HEK293 (cell line): Measurements from ENCODE around the gene CORO2B.

Source experiments
- CTCF ChIP-seq: fragments of 450-650 bp; formaldehyde crosslinking; IDR thresholded peaks from 2 replicates; pipeline ENCODE4 v1.5.1; 2016; ENCODE audit warnings: missing biosample characterization, missing genetic modification characterization
- ZFP3 ChIP-seq: fragments of 450-650 bp; formaldehyde crosslinking; IDR thresholded peaks from 2 replicates; pipeline ENCODE4 v1.5.1; 2016; ENCODE audit warnings: low read depth, missing biosample characterization, missing genetic modification characterization
- ZNF214 ChIP-seq: fragments of 450-650 bp; formaldehyde crosslinking; IDR thresholded peaks from 2 replicates; pipeline ENCODE4 v1.5.1; 2017; ENCODE audit warnings: missing biosample characterization, mild to moderate bottlenecking, missing genetic modification characterization, borderline replicate concordance
- ZNF248 ChIP-seq: fragments of 450-650 bp; formaldehyde crosslinking; IDR thresholded peaks from 2 replicates; pipeline ENCODE4 v1.5.1; 2017; ENCODE audit warnings: missing biosample characterization, missing genetic modification characterization
- ZNF274 ChIP-seq, 2 experiments: fragments of 200-500 bp in 1 of 2; fragments of 450-650 bp in 1 of 2; sonication (Bioruptor generic) in 1 of 2; formaldehyde crosslinking in 1 of 2; IDR thresholded peaks; 2 replicates each; pipeline versions ENCODE4 v1.5.1 to v1.6.1; 2014 to 2016; ENCODE audit warnings: borderline replicate concordance in 1 of 2, inconsistent platforms in 1 of 2, low read length in 1 of 2, missing biosample characterization in 1 of 2, missing genetic modification characterization in 1 of 2
- ZNF416 ChIP-seq: fragments of 450-650 bp; formaldehyde crosslinking; IDR thresholded peaks from 2 replicates; pipeline ENCODE4 v1.5.1; 2016; ENCODE audit warnings: missing biosample characterization, missing genetic modification characterization
- ZNF426 ChIP-seq: fragments of 450-650 bp; formaldehyde crosslinking; IDR thresholded peaks from 2 replicates; pipeline ENCODE4 v1.5.1; 2017; ENCODE audit warnings: missing biosample characterization, missing genetic modification characterization, mild to moderate bottlenecking, inconsistent platforms, moderate library complexity
- ZNF76 ChIP-seq: fragments of 450-650 bp; formaldehyde crosslinking; IDR thresholded peaks from 2 replicates; pipeline ENCODE4; 2016; ENCODE audit warnings: low read depth, missing biosample characterization, missing genetic modification characterization, borderline replicate concordance
- TF ChIP-seq, protein P1 (sequence below): fragments of 450-650 bp; formaldehyde crosslinking; IDR thresholded peaks from 2 replicates; pipeline ENCODE4 v1.5.1; 2016; ENCODE audit warnings: missing biosample characterization, missing genetic modification characterization
- TF ChIP-seq, protein P2 (sequence below): fragments of 450-650 bp; formaldehyde crosslinking; IDR thresholded peaks from 2 replicates; pipeline ENCODE4 v1.5.1; 2016; ENCODE audit warnings: missing biosample characterization, missing genetic modification characterization
- TF ChIP-seq, protein P3 (sequence below): fragments of 450-650 bp; formaldehyde crosslinking; IDR thresholded peaks from 2 replicates; pipeline ENCODE4 v1.5.1; 2016; ENCODE audit warnings: missing biosample characterization, missing genetic modification characterization

GRCh38 chr15:68536331-68537095, 42.3 kb upstream of the CORO2B start:
- TF ChIP-seq CTCF (tag by site-specific recombination) (no peak), ZNF274 (IDR thresholded peaks at IDR 0.05; ENCODE audit: low read length) (no peak), ZNF274 (tag by site-specific recombination; IDR thresholded peaks at IDR 0.05; ENCODE audit: borderline replicate concordance) (no peak), ZNF214 (tag by site-specific recombination) (no peak), ZNF248 (no peak), ZNF76 (tag by site-specific recombination) (no peak), ZNF416 (no peak), ZFP3 (tag by site-specific recombination) (no peak), ZNF426 (tag by site-specific recombination) (no peak)
- TF ChIP-seq, protein P1, sequence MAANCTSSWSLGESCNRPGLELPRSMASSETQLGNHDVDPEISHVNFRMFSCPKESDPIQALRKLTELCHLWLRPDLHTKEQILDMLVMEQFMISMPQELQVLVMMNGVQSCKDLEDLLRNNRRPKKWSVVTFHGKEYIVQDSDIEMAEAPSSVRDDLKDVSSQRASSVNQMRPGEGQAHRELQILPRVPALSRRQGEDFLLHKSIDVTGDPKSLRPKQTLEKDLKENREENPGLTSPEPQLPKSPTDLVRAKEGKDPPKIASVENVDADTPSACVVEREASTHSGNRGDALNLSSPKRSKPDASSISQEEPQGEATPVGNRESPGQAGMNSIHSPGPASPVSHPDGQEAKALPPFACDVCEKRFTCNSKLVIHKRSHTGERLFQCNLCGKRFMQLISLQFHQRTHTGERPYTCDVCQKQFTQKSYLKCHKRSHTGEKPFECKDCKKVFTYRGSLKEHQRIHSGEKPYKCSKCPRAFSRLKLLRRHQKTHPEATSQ (tag by site-specific recombination), result no peak
- TF ChIP-seq, protein P2, sequence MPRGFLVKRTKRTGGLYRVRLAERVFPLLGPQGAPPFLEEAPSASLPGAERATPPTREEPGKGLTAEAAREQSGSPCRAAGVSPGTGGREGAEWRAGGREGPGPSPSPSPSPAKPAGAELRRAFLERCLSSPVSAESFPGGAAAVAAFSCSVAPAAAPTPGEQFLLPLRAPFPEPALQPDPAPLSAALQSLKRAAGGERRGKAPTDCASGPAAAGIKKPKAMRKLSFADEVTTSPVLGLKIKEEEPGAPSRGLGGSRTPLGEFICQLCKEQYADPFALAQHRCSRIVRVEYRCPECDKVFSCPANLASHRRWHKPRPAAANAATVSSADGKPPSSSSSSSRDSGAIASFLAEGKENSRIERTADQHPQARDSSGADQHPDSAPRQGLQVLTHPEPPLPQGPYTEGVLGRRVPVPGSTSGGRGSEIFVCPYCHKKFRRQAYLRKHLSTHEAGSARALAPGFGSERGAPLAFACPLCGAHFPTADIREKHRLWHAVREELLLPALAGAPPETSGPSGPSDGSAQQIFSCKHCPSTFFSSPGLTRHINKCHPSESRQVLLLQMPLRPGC (tag by site-specific recombination), result no peak
- TF ChIP-seq, protein P3, sequence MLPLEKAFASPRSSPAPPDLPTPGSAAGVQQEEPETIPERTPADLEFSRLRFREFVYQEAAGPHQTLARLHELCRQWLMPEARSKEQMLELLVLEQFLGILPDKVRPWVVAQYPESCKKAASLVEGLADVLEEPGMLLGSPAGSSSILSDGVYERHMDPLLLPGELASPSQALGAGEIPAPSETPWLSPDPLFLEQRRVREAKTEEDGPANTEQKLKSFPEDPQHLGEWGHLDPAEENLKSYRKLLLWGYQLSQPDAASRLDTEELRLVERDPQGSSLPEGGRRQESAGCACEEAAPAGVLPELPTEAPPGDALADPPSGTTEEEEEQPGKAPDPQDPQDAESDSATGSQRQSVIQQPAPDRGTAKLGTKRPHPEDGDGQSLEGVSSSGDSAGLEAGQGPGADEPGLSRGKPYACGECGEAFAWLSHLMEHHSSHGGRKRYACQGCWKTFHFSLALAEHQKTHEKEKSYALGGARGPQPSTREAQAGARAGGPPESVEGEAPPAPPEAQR, result no peak
